Cardiac atrium fibroblast (primary cell): ENCODE results near the gene GAGE12J. TPM values are rescaled to one million over a fixed set of nuclear protein-coding genes. Genes with fewer than 3 reads are reported as not detected.

ENCODE experiments used
- total RNA-seq: library from RNA; depleted of rRNA; stranded (reverse); fragments of >200 nt; gene quantifications from 2 replicates; pipeline ENCODE4 v1.2.3, GENCODE V29; 2015

Gene GAGE12J, protein sequence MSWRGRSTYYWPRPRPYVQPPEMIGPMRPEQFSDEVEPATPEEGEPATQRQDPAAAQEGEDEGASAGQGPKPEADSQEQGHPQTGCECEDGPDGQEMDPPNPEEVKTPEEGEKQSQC
- total RNA-seq = not detected in 2 replicates

DNA sequence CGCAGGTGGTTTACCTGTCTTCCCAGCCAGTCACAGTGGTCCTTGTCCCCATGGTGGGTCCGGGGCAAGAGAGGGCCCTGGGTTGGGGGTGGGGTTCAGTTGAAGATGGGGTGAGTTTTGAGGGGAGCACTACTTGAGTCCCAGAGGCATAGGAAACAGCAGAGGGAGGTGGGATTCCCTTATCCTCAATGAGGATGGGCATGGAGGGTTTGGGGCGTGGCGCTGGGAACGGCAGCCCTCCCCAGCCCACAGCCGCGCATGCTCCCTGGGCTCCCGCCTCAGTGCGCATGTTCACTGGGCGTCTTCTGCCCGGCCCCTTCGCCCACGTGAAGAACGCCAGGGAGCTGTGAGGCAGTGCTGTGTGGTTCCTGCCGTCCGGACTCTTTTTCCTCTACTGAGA lies at the start of gene GAGE12J:
TSS of gene GAGE12J (plus strand) at position 301 of the 400 bp plus-strand sequence. CDS start 1,157 bp downstream, outside the sequence.

DNA sequence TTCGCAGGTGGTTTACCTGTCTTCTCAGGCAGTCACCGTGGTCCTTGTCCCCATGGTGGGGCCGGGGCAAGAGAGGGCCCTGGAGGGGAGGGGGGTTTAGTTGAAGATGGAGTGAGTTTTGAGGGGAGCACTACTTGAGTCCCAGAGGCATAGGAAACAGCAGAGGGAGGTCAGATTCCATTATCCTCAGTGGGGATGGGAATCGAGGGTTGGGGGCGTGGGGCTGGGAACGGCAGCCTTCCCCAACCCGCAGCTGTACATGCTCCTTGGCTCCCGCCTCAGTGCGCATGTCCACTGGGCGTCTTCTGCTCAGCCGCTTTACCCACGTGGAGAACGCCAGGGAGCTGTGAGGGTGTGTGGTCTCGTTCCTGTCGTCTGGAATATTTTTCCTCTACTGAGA lies 18.5 kb upstream of the GAGE12J start, which contains the start of gene GAGE10:
TSS of gene GAGE10 (plus strand) at position 301 of the 400 bp plus-strand sequence. CDS start 1,214 bp downstream, outside the sequence.

DNA sequence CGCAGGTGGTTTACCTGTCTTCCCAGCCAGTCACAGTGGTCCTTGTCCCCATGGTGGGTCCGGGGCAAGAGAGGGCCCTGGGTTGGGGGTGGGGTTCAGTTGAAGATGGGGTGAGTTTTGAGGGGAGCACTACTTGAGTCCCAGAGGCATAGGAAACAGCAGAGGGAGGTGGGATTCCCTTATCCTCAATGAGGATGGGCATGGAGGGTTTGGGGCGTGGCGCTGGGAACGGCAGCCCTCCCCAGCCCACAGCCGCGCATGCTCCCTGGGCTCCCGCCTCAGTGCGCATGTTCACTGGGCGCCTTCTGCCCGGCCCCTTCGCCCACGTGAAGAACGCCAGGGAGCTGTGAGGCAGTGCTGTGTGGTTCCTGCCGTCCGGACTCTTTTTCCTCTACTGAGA lies 9.4 kb downstream of the GAGE12J start, which contains the start of gene GAGE13:
TSS of gene GAGE13 (plus strand) at position 301 of the 400 bp plus-strand sequence. CDS start 1,156 bp downstream, outside the sequence.

Other genes starting within 250 kb of the GAGE12J start
- gene PRAF2, start 248.0 kb upstream of the GAGE12J start, total RNA-seq = 24.0 and 56.5 TPM in 2 replicates
- gene WDR45, start 242.2 kb upstream of the GAGE12J start, total RNA-seq = 64.0 and 93.0 TPM in 2 replicates
- gene GPKOW, start 198.3 kb upstream of the GAGE12J start, total RNA-seq = 19.9 and 20.6 TPM in 2 replicates
- gene MAGIX, start 159.3 kb upstream of the GAGE12J start, total RNA-seq = 4.4 and 5.6 TPM in 2 replicates
- gene PLP2, start 150.1 kb upstream of the GAGE12J start, total RNA-seq = 78.9 and 81.2 TPM in 2 replicates
- gene PRICKLE3, start 135.7 kb upstream of the GAGE12J start, total RNA-seq = 5.2 and 5.5 TPM in 2 replicates
- gene SYP, start 121.8 kb upstream of the GAGE12J start, total RNA-seq = 0.32 and 0.54 TPM in 2 replicates
- not detected in 2 replicates for gene CACNA1F, start 88.7 kb upstream of the GAGE12J start, total RNA-seq
- gene CCDC22, start 86.6 kb upstream of the GAGE12J start, total RNA-seq = 11.0 and 12.6 TPM in 2 replicates
- gene FOXP3, start 57.3 kb upstream of the GAGE12J start, total RNA-seq = not detected in 2 replicates
- under 0.01 and 4.2 TPM in 2 replicates for gene PPP1R3F, start 52.2 kb upstream of the GAGE12J start, total RNA-seq
- not detected in 2 replicates for gene GAGE10, start 18.4 kb upstream of the GAGE12J start, total RNA-seq
- not detected in 2 replicates for gene GAGE13, start 9.5 kb downstream of the GAGE12J start, total RNA-seq
- not detected in 2 replicates for gene GAGE12C, start 210.1 kb downstream of the GAGE12J start, total RNA-seq
- not detected in 2 replicates for gene GAGE12D, start 219.7 kb downstream of the GAGE12J start, total RNA-seq
- gene GAGE12E, start 229.3 kb downstream of the GAGE12J start, total RNA-seq = not detected in 2 replicates
- not detected in 2 replicates for gene GAGE12F, start 238.8 kb downstream of the GAGE12J start, total RNA-seq
- gene GAGE12G, start 248.4 kb downstream of the GAGE12J start, total RNA-seq = not detected in 2 replicates